HCT116 (cell line): ENCODE results near the gene SSU72. TPM values are rescaled to one million over a fixed set of nuclear protein-coding genes. Genes with fewer than 3 reads are reported as not detected.
"Not testable (repeated sequence)": the region's sequence is repeated elsewhere in the genome, so short reads cannot be mapped to it uniquely, and the experiment has no call there.

Source experiments
- ATAC-seq: fragments of 200-7000 bp; cut with Tn5 transposase; 2 replicates; pipeline ENCODE4 v1.9.1; 2020; ENCODE audit warnings: mild to moderate bottlenecking, moderate library complexity
- BruUV-seq: library from RNA; stranded (reverse); fragments of 400-500 nt; replicated peaks from 2 replicates; lab custom pipeline; 2021; lab: Mats Ljungman, UMichigan
- CTCF ChIA-PET: fragments of 300-600 bp; sonication (Branson Sonifier 250); formaldehyde crosslinking; loops from one replicate; lab custom pipeline; 2021; ENCODE audit warnings: antibody characterized with exemption; lab: Charles Lee
- POLR2A ChIA-PET: fragments of 300-600, 350-600 bp; sonication (Branson Sonifier 250); formaldehyde crosslinking; loops from one replicate; lab custom pipeline; 2021; ENCODE audit warnings: antibody characterized with exemption; lab: Charles Lee
- RAD21 ChIA-PET, 2 experiments: fragments of 300-600 bp; sonication (Branson Sonifier 250); formaldehyde crosslinking; loops; one replicate each; lab custom pipeline; 2023; ENCODE audit warnings: low total read pairs in 2 of 2; ENCODE audit not compliant: uncharacterized antibody in 2 of 2, unreplicated experiment in 2 of 2, low non-redundant PET in 1 of 2; lab: Charles Lee
- DNase-seq: peaks from one replicate; pipeline ENCODE4 v3.0.0-alpha.2; 2010; ENCODE audit warnings: low read depth, low spot score
- H2AFZ ChIP-seq: fragments of 200-600 bp; shearing (Covaris generic), sonication (generic); 2 replicates; pipeline ENCODE4 v1.6.1; 2017; ENCODE audit warnings: low read depth, mixed run types, mixed read lengths, antibody characterized with exemption, low read length; ENCODE audit not compliant: poor library complexity, severe bottlenecking
- H3K27ac ChIP-seq: 2 replicates; pipeline ENCODE4 v1.5.1; 2012; ENCODE audit warnings: low read depth, low read length
- H3K27me3 ChIP-seq: fragments of 200-600 bp; sonication (generic); 2 replicates; pipeline ENCODE4 v1.6.1; 2016; ENCODE audit warnings: mixed run types, low read length, mixed read lengths; ENCODE audit not compliant: insufficient read depth
- H3K36me3 ChIP-seq, 2 experiments: fragments of 200-500 bp in 1 of 2; fragments of 200-600 bp in 1 of 2; sonication (Bioruptor generic) in 1 of 2; sonication (generic) in 1 of 2; 2 replicates each; pipeline versions ENCODE4 v1.5.1 to v1.6.1; 2014 to 2016; ENCODE audit warnings: low read length in 2 of 2, inconsistent platforms in 1 of 2, mixed read lengths in 1 of 2, mixed run types in 1 of 2; ENCODE audit not compliant: insufficient read depth in 2 of 2, control insufficient read depth in 1 of 2
- H3K4me1 ChIP-seq, 2 experiments: fragments of 200-600 bp in 1 of 2; sonication (generic) in 1 of 2; 2 replicates each; pipeline versions ENCODE4 v1.5.1 to v1.6.1; 2012 to 2017; ENCODE audit warnings: low read length in 2 of 2, inconsistent platforms in 1 of 2, mild to moderate bottlenecking in 1 of 2, mixed read lengths in 1 of 2, mixed run types in 1 of 2, moderate library complexity in 1 of 2; ENCODE audit not compliant: insufficient read depth in 2 of 2, control insufficient read depth in 1 of 2
- H3K4me2 ChIP-seq: fragments of 200-600 bp; sonication (generic); 2 replicates; pipeline ENCODE4 v1.6.1; 2017; ENCODE audit warnings: mixed run types, low read length, mixed read lengths
- H3K4me3 ChIP-seq, 2 experiments: fragments of 200-600 bp in 1 of 2; sonication (generic) in 1 of 2; replicated peaks in 1 of 2; 2 replicates each; pipeline ENCODE4 v1.5.1; 2011 to 2016; ENCODE audit warnings: low read length in 2 of 2, control low read depth in 1 of 2, low read depth in 1 of 2, mild to moderate bottlenecking in 1 of 2, mixed read lengths in 1 of 2, mixed run types in 1 of 2
- H3K79me2 ChIP-seq: fragments of 200-600 bp; sonication (generic); 2 replicates; pipeline ENCODE4 v1.6.1; 2017; ENCODE audit warnings: mild to moderate bottlenecking, mixed run types, low read length, moderate library complexity, mixed read lengths; ENCODE audit not compliant: insufficient read depth
- H3K9ac ChIP-seq: fragments of 200-600 bp; sonication (generic); 2 replicates; pipeline ENCODE4 v1.6.1; 2016; ENCODE audit warnings: low read length, mixed read lengths
- H3K9me2 ChIP-seq: fragments of 200-600 bp; sonication (generic), shearing (Covaris generic); 2 replicates; pipeline ENCODE4 v1.6.1; 2017; ENCODE audit warnings: mixed run types, mild to moderate bottlenecking, moderate library complexity; ENCODE audit not compliant: insufficient read depth
- H3K9me3 ChIP-seq, 2 experiments: fragments of 200-500 bp in 1 of 2; fragments of 200-600 bp in 1 of 2; sonication (Bioruptor generic) in 1 of 2; sonication (generic) in 1 of 2; 2 replicates each; pipeline ENCODE4 v1.6.1; 2014 to 2017; ENCODE audit warnings: low read length in 2 of 2, mixed read lengths in 2 of 2, inconsistent platforms in 1 of 2, low read depth in 1 of 2, mild to moderate bottlenecking in 1 of 2, mixed run types in 1 of 2, moderate library complexity in 1 of 2; ENCODE audit not compliant: control insufficient read depth in 1 of 2, insufficient read depth in 1 of 2
- H4K20me1 ChIP-seq: fragments of 200-600 bp; sonication (generic), shearing (Covaris generic); 2 replicates; pipeline ENCODE4 v1.6.1; 2017; ENCODE audit warnings: mixed run types, mild to moderate bottlenecking, moderate library complexity; ENCODE audit not compliant: insufficient read depth
- CBX3 ChIP-seq: IDR thresholded peaks from 2 replicates; pipeline ENCODE4 v1.6.1; 2012; ENCODE audit warnings: low read depth
- EZH2phosphoT487 ChIP-seq: fragments of 200-600 bp; IDR thresholded peaks from 2 replicates; pipeline ENCODE4 v1.6.1; 2018; ENCODE audit warnings: antibody characterized with exemption, borderline replicate concordance
- MAX ChIP-seq: IDR thresholded peaks from 2 replicates; pipeline ENCODE4 v1.6.1; 2012
- POLR2AphosphoS5 ChIP-seq: IDR thresholded peaks from 2 replicates; pipeline ENCODE4 v1.6.1; 2011; ENCODE audit warnings: mild to moderate bottlenecking, low read depth, low read length, moderate library complexity
- SIN3A ChIP-seq: IDR thresholded peaks from 2 replicates; pipeline ENCODE4 v1.6.1; 2012; ENCODE audit warnings: low read depth
- SRF ChIP-seq: IDR thresholded peaks from 2 replicates; pipeline ENCODE4 v1.6.1; 2012; ENCODE audit warnings: low read depth
- TCF7L2 ChIP-seq: IDR thresholded peaks from 2 replicates; pipeline ENCODE4 v1.7.0; 2011; ENCODE audit warnings: borderline replicate concordance, inconsistent platforms; ENCODE audit not compliant: insufficient read depth, insufficient read length; ENCODE audit errors: extremely low read depth
- intact Hi-C: fragments of 100-400 bp; cut with micrococcal nuclease; formaldehyde crosslinking; loops from 2 replicates; pipeline ENCODE4 v1.10.0; 2022
- total RNA-seq: library from RNA; stranded (reverse); gene quantifications from one replicate; pipeline ENCODE4 v1.2.1, GENCODE V29; 2021; ENCODE audit not compliant: unreplicated experiment

The SSU72 gene
- total RNA-seq, 1 experiment from 2014 or later: 134 TPM

GRCh38 chr1:1559066-1559465 is 15.6 kb downstream of the SSU72 start (continued):
- no peak for TF ChIP-seq SRF
- TF ChIP-seq POLR2AphosphoS5: no peak
- no peak for TF ChIP-seq TCF7L2
- no peak for TF ChIP-seq EZH2phosphoT487
- no peak for TF ChIP-seq CBX3
- TF ChIP-seq MAX: no peak
- TF ChIP-seq, all 23 proteins: peak for 0

- Histone ChIP-seq H3K9me3 (no peaks in the 10 kb centered on the region), H3K79me2 (peaks cover 49% of the 10 kb centered on the region; the same call in 1 of the 2 replicates), H3K4me1 (peaks cover 0 to 16% of the 10 kb centered on the region in 2 experiments; a peak in 2 of 4 replicates), H3K4me2 (no peak overlapping the region), H3K27me3 (no peaks in the 10 kb centered on the region), H3K9me2 (no peaks in the 10 kb centered on the region), H3K36me3 (peaks cover 6 to 22% of the 10 kb centered on the region in 2 experiments), H4K20me1 (no peaks in the 10 kb centered on the region; the same call in 1 of the 2 replicates), H3K27ac (no peak overlapping the region), H3K9ac (no peak overlapping the region), H2AFZ (no peak overlapping the region)
- no peak for DNase-seq
- CTCF ChIA-PET: no interaction called here
- POLR2A ChIA-PET: no interaction called here
- RAD21 ChIA-PET: no interaction called here
- no TSS peak for BruUV-seq
- TF ChIP-seq MAX: no peak
- TF ChIP-seq SIN3A: 0 out of 2 replicates have a peak, but pooled peaks have one; percentile 3
- TF ChIP-seq, all 23 proteins: peak for 1
- intact Hi-C loops: no loop called here
- H3K4me3 ChIP-seq: no peak overlapping the region
- no peak for ATAC-seq
Observed at GRCh38 chr1:1558591-1558990, 16.1 kb downstream of the SSU72 start.

GRCh38 chr1:1557688-1558087 is 17.0 kb downstream of the SSU72 start:
- H2AFZ ChIP-seq, intact Hi-C loops, H3K4me3 ChIP-seq, RAD21 ChIA-PET, H3K9ac ChIP-seq, BruUV-seq, H3K4me2 ChIP-seq, H3K27me3 ChIP-seq, H3K9me3 ChIP-seq, CTCF ChIA-PET, H3K9me2 ChIP-seq, ATAC-seq, H4K20me1 ChIP-seq, DNase-seq, POLR2A ChIA-PET, H3K27ac ChIP-seq: not testable (repeated sequence)
- H3K36me3 ChIP-seq: peaks cover 3 to 16% of the 10 kb centered on the region in 2 experiments
- H3K4me1 ChIP-seq: peaks cover 0 to 16% of the 10 kb centered on the region in 2 experiments; a peak in 2 of 4 replicates
- H3K79me2 ChIP-seq: peaks cover 40% of the 10 kb centered on the region; the same call in 1 of the 2 replicates

- peaks cover 0 to 16% of the 10 kb centered on the region in 2 experiments; a peak in 2 of 4 replicates for H3K4me1 ChIP-seq
Observed at GRCh38 chr1:1556961-1557360, 17.7 kb downstream of the SSU72 start.

More at GRCh38 chr1:1556961-1557360, 17.7 kb downstream of the SSU72 start:
- H3K9me3 ChIP-seq, H3K27me3 ChIP-seq, RAD21 ChIA-PET, H4K20me1 ChIP-seq, BruUV-seq, H3K36me3 ChIP-seq, intact Hi-C loops, DNase-seq, H3K9me2 ChIP-seq, H3K27ac ChIP-seq, POLR2A ChIA-PET, H3K9ac ChIP-seq, CTCF ChIA-PET, ATAC-seq, H3K4me3 ChIP-seq, H3K4me2 ChIP-seq, H2AFZ ChIP-seq: not testable (repeated sequence)
- peaks cover 38% of the 10 kb centered on the region; the same call in 1 of the 2 replicates for H3K79me2 ChIP-seq
